Smooth muscle cell (in vitro differentiated cells): Measurements from ENCODE around the gene SDCBP2. TPM values are rescaled to one million over a fixed set of nuclear protein-coding genes. Genes with fewer than 3 reads are reported as not detected.

Experiments used
- DNase-seq: peaks from one replicate; lab custom pipeline; 2025; ENCODE audit not compliant: unreplicated experiment; lab: John Stamatoyannopoulos, UW
- H2AFZ ChIP-seq: fragments of 200-600 bp; sonication (generic); 2 replicates; pipeline ENCODE4 v1.6.0; 2016; ENCODE audit warnings: antibody characterized with exemption, low read depth, mild to moderate bottlenecking
- H3F3A ChIP-seq: fragments of 200-600 bp; sonication (generic); 2 replicates; pipeline ENCODE4 v1.6.0; 2017; ENCODE audit warnings: antibody characterized with exemption, low read depth
- H3K27ac ChIP-seq: fragments of 200-600 bp; sonication (generic); 2 replicates; pipeline ENCODE4 v1.5.1; 2016; ENCODE audit warnings: low read depth, mild to moderate bottlenecking
- H3K27me3 ChIP-seq: fragments of 200-600 bp; sonication (generic); 2 replicates; pipeline ENCODE4 v1.6.1; 2016; ENCODE audit warnings: low read depth, mild to moderate bottlenecking
- H3K36me3 ChIP-seq: fragments of 200-600 bp; sonication (generic); 2 replicates; pipeline ENCODE4 v1.5.1; 2016; ENCODE audit warnings: low read depth
- H3K4me1 ChIP-seq: fragments of 200-600 bp; sonication (generic); 2 replicates; pipeline ENCODE4 v1.5.1; 2016; ENCODE audit warnings: low read depth
- H3K4me2 ChIP-seq: fragments of 200-600 bp; sonication (generic); 2 replicates; pipeline ENCODE4 v1.6.0; 2016; ENCODE audit warnings: mild to moderate bottlenecking
- H3K4me3 ChIP-seq: fragments of 200-600 bp; sonication (generic); 2 replicates; pipeline ENCODE4 v1.5.1; 2016; ENCODE audit warnings: mild to moderate bottlenecking
- H3K79me2 ChIP-seq: fragments of 200-600 bp; sonication (generic); 2 replicates; pipeline ENCODE4 v1.6.0; 2016; ENCODE audit warnings: low read depth, mild to moderate bottlenecking
- H3K9ac ChIP-seq: fragments of 200-600 bp; sonication (generic); 2 replicates; pipeline ENCODE4 v1.6.0; 2016; ENCODE audit warnings: low read depth
- H3K9me3 ChIP-seq: fragments of 200-600 bp; sonication (generic); replicated peaks from 2 replicates; pipeline ENCODE4 v1.5.1; 2016; ENCODE audit warnings: low read depth
- H4K20me1 ChIP-seq: fragments of 200-600 bp; sonication (generic); 2 replicates; pipeline ENCODE4 v1.6.0; 2016; ENCODE audit warnings: low read depth
- WGBS: methylation state at CpG from one replicate; pipeline ENCODE4 v1.1.7; 2016; ENCODE audit warnings: low lambda C conversion rate; 5-methylcytosine and 5-hydroxymethylcytosine counted together
- polyA plus RNA-seq: library from polyadenylated mRNA; unstranded; fragments of >200 nt; fragmentation: Nextera tagmentation; extraction: Ambion mirVana; gene quantifications from 2 replicates; pipeline ENCODE4 v1.2.1, GENCODE V29; 2016
- total RNA-seq: library from RNA; depleted of rRNA; stranded (reverse); fragments of >200 nt; gene quantifications from 2 replicates; pipeline ENCODE4 v1.2.3, GENCODE V29; 2014
- TF ChIP-seq, protein P1 (sequence below): fragments of 200-600 bp; sonication (generic); IDR thresholded peaks from 2 replicates; pipeline ENCODE4 v1.5.1; 2017; ENCODE audit warnings: borderline replicate concordance, mild to moderate bottlenecking, antibody characterized with exemption; ENCODE audit not compliant: insufficient read depth, poor library complexity, severe bottlenecking

Gene SDCBP2
- total and polyA plus RNA-seq, 2 experiments from 2014 or later, result 3.6 to 4.7 TPM

- H3K27me3 ChIP-seq, result no peaks in the 10 kb centered on the region
- H3K9ac ChIP-seq, result no peak overlapping the region
- no peaks in the 10 kb centered on the region for H3F3A ChIP-seq
- no peak overlapping the region for H2AFZ ChIP-seq
- H3K27ac ChIP-seq, result no peak overlapping the region
- 89% methylated on average over 2 of the region's 2 CpGs for WGBS
- no peak overlapping the region for H3K4me3 ChIP-seq
- TF ChIP-seq, protein P1, sequence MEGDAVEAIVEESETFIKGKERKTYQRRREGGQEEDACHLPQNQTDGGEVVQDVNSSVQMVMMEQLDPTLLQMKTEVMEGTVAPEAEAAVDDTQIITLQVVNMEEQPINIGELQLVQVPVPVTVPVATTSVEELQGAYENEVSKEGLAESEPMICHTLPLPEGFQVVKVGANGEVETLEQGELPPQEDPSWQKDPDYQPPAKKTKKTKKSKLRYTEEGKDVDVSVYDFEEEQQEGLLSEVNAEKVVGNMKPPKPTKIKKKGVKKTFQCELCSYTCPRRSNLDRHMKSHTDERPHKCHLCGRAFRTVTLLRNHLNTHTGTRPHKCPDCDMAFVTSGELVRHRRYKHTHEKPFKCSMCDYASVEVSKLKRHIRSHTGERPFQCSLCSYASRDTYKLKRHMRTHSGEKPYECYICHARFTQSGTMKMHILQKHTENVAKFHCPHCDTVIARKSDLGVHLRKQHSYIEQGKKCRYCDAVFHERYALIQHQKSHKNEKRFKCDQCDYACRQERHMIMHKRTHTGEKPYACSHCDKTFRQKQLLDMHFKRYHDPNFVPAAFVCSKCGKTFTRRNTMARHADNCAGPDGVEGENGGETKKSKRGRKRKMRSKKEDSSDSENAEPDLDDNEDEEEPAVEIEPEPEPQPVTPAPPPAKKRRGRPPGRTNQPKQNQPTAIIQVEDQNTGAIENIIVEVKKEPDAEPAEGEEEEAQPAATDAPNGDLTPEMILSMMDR, result no peak
- no peak for DNase-seq
- H4K20me1 ChIP-seq, result no peaks in the 10 kb centered on the region
- H3K79me2 ChIP-seq, result no peaks in the 10 kb centered on the region
- no peaks in the 10 kb centered on the region for H3K9me3 ChIP-seq
- no peaks in the 10 kb centered on the region for H3K36me3 ChIP-seq
- H3K4me1 ChIP-seq, result no peaks in the 10 kb centered on the region
- H3K4me2 ChIP-seq, result no peak overlapping the region
Observed at GRCh38 chr20:1275919-1276318, 53.0 kb downstream of the SDCBP2 start.

DNA sequence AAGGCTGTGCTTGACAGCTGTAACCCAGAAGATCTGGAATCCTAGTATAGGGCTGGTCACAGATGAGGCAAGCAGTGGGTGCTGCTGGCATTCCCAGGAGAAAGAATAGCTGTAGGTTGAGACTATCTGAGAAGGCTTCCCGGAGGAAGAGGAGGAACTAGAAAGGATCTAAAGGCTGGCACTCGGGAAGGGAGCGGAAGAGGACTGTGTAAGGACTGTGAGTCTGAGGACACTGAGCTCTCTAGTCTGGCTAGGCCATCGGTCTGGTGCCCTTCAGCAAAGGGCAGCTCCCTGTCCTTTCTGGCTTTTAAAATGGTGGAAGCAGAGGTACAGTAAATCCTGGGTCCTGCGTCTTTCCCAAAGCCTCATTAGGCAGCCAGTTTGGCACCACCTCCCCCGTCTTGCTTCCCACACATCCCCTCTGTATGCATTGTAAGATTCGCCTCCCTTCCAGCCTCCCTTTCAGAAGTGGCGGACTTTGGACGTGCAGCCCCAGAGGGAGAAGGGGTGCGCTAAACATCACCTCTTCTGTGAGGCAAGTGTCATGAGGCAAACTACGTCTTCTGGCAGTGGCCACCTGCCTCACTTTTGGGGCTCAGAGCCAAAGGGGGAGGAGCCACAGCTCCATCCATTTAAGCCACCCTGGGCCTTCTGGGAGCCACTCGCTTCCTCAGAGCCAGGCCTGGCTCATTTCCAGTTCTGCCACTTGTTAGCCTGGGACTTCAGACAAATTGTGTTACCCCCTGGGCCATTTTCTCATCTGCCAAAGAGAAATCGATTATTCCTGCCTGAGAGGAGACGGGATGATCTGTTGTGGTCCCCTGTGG, 54.2 kb downstream of the SDCBP2 start:
- H3K4me1 ChIP-seq, result no peaks in the 10 kb centered on the region
- H3K27ac ChIP-seq, result no peak overlapping the region
- TF ChIP-seq, protein P1, result no peak
- no peak overlapping the region for H3K9ac ChIP-seq
- H4K20me1 ChIP-seq, result no peaks in the 10 kb centered on the region
- H3K4me2 ChIP-seq, result no peak overlapping the region
- no peak for DNase-seq
- H3K4me3 ChIP-seq, result no peak overlapping the region
- no peak overlapping the region for H2AFZ ChIP-seq
- H3F3A ChIP-seq, result no peaks in the 10 kb centered on the region
- no peaks in the 10 kb centered on the region for H3K36me3 ChIP-seq
- no peaks in the 10 kb centered on the region for H3K9me3 ChIP-seq
- no peaks in the 10 kb centered on the region for H3K27me3 ChIP-seq
- no peaks in the 10 kb centered on the region for H3K79me2 ChIP-seq
- 93% methylated on average over 14 of the region's 14 CpGs for WGBS

- Histone ChIP-seq H2AFZ (no peak overlapping the region), H3K27me3 (no peaks in the 10 kb centered on the region), H3F3A (no peaks in the 10 kb centered on the region), H3K9ac (no peak overlapping the region), H3K4me3 (no peak overlapping the region), H3K79me2 (no peaks in the 10 kb centered on the region), H3K4me1 (no peaks in the 10 kb centered on the region), H3K9me3 (no peaks in the 10 kb centered on the region), H3K36me3 (no peaks in the 10 kb centered on the region), H3K27ac (no peak overlapping the region), H4K20me1 (no peaks in the 10 kb centered on the region), H3K4me2 (no peak overlapping the region)
- TF ChIP-seq, protein P1, result no peak
- 87% methylated on average over 2 of the region's 2 CpGs for WGBS
- DNase-seq, result no peak
Observed at GRCh38 chr20:1273366-1273765, 55.6 kb downstream of the SDCBP2 start.
